IPS-NIHi7 (cell line): ENCODE measurements around the gene JAKMIP1.

Experiments used
- DNase-seq: peaks from one replicate; pipeline ENCODE4 v3.0.0; 2012; ENCODE audit warnings: mixed read lengths; ENCODE audit errors: extremely low spot score

Gene JAKMIP1

DNA sequence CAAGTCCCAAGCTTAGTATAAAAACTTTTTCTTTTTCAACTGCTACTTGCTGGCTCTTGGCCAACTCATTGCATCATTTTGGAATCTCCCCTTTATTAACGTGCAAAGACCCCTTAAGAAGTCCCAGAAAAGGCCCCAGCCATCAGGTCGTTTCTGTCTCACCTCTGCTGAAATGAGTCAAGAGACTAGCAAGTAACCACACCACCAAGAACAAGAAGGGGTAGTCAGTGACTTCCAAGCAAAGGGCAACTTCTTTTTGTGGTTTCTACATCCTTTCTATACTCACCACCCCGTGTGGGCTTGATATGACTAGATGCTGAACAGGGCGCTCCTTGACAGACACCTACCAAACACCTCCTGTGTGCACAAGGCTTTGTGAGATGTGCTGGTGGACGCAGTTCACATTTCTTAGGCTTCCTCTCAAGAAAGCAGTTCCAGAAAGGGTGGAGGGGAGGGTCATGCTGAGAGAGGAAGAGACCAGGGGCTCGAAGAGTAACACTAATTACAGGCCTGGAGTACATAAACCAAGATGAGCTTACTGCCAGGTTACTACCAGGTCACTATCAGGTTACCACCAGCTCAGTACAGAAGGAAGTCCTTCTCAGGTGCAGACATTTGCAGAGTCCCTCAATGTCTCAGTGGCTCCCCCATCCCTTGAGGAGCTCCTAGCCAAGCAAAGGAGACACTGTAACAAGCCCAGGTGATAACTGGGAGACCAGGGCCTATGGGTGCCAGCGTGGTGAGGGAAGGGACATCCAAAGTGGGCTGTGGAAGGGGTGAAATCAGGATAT lies 19.3 kb downstream of the JAKMIP1 start:
- no peak for DNase-seq

DNA sequence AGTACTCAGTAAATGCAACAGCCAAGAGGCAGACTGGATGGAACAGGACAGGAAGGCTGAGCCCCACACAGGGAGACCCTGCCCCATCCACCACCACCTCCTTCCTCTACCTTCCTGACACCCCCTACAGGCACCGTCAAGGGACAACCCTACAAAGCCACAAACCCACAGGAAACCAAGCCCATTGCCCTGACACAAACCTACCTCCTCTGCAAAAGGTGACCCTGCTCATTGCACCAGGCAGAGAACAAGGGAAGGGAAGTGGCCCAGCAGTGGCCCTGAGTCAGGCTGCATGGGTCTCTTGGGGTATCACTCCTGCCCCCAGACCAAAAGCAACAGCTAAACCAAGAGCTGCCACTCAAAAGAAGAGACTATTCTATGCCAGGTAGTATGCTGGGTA lies 21.0 kb downstream of the JAKMIP1 start:
- DNase-seq: no peak

DNA sequence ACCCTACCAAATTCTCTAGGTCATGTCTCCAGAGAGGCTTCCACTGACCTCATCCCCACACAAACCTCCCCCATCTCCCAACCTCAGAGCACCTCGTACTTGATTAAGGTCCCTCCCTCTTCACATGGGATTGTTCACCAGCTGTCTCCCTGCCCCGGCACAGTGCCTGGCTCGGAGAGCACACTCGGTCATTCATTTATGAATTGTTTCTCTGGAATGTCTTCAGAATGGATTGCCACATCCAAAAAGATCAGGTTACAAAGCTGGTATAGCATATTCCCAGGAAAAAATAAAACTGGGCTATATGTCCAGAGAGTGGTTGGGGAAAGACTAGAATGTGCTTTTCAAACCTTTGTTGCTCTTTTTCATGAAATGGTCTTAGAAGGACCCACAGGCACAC lies 21.6 kb downstream of the JAKMIP1 start:
- DNase-seq: no peak

DNA sequence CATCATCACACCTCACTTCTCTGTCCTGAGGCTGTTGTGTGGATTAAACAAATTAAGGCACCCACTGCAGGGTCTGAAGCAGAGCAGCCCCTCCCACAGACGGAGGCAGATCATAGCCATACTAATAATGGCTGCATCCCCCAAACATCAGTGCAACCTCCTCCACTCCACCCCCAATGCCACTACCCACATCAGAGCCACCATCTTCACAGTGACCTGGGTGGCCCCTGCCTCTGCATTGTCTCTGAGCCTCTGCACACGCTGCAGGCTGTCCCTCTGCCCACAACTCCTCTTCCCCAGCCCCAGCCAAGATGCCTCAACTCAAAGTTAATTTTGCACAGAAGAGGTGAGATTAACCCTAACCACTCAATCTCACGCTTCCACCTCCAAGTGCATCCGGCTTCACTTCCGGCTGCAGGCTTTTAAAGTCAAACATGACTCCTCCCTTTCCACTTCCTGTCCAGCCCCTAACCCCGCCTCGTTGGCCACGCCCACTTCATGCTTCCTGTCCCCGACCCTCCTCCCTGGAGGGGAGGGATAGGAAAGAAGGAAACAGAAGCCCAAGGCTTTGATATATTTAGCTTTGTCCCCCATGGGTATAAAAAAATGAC lies 22.7 kb downstream of the JAKMIP1 start:
- no peak for DNase-seq

DNA sequence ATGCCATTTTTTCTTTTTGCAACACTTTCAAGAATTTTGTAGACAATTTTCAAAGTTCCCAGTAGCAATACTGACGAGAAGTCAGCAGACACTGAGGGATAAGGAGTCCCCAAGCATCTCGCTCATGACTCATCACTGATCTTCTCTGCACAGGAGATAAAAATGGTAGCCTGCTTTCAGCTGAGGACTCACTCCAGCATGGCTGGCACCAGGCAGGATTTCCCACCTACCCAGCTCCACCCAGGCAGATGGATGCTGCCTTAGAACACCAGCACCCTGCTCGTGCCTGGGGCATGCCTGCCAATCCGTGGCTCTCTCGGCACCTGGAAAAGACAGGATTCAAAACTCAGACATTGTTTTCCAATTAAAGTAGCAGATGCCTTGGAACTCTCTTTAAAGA lies 24.9 kb downstream of the JAKMIP1 start:
- no peak for DNase-seq

DNA sequence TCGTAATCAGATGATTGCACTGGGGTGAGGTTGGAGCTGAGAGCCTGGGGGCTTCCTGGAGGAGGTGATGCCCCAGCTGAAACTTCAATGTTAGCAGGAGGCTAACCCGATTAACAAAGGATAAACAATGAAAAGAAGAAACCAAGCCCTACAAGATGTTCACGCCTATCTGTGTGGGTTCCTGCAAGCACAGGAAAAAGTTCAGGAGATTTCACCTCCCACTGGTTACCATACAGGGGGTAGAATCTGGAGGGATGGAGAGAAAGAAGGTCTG lies 27.5 kb downstream of the JAKMIP1 start:
- DNase-seq: no peak

DNA sequence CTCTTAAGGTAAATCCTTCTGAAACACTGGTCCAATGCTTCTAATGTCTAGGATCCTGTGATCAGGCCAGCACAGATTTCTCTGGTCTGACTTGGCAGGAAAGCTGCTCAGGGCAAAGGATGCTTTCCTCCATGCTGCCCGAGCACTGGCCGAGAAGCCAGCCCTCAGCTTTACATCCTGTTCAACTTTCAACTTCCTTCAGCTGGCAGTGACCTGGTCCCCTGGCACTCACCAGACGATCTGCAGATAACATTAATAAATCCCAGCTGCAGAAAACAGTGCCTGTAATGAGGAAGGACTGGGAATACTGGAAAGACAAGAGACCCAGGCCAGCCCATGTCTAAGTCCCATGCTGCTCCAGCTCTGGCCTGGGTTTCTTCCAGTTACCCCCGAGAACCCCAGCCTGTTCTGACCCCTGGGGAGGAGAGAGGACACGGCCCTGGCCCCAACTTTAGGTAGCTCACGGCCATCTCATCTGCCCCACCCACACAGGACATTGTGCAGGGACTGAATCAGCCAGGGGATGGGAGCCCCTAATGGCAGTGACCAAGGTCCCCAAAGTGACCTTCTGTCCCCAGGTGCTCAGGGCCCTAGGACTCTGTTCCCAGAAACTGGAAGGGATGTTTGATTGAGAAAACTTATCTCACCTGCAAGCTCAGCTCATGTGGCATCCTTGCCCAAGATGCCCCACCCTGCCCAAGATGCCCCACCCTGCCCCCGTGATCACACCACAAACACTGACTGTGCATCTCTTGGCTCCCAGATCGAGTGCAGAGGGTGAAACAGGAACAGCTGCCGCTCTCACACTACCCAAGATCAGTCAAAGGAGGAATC lies 28.0 kb downstream of the JAKMIP1 start:
- no peak for DNase-seq

DNA sequence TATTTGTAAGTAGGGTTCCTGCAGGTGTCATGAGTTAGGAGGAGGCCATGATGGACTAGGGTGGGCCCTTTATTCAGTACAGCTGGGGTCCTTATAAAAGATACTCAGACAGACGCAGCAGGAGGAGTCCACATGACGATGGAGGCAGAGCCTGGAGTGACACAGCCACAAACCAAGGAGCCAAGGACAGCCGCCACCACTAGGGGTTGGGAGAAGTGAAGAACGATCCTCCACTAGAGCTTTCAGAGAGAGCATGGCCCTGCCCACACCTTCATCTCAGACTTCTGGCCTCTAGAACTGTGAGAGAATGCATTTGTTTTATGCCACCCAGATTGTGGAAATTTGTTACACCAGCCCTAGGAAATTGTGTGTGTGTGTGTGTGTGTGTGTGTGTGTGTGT lies 31.1 kb downstream of the JAKMIP1 start:
- no peak for DNase-seq

DNA sequence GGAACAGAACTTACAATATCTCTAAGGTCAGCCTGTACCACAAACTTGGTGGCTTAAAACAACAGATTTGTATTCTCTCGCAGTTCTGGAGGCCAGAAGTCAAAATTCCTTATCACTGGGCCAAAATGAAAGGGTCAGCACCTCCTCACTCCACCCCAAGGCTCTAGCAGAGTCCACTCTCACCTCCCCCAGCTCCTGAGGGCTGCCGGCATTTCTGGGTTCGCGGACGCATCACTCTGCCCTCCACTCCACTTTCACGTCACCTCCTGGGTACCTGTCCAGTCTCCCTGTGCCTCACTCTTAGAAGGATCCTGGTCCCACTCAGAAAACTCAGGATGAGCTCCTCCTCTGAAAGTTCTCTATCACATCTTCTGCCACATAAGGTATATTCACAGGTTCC lies 34.6 kb downstream of the JAKMIP1 start:
- no peak for DNase-seq

DNA sequence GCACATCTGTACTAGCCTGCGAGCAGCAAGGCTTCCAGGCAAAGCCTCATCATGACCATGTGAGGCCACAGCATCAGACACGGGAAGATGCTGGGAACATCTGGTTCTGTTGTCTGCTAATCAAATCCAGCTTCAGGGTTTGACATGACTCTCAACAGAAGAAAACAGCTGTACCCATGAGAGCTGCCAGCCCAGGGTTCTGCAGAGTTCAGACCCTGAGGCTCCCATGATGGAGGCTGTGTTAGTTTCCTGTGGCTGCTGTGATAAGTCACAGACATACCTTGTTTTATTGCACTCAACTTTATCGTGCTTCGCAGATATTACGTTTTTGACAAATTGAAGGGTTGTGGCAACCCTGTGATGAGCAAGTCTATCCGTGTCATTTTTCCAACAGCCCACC lies 37.5 kb downstream of the JAKMIP1 start:
- DNase-seq: no peak

DNA sequence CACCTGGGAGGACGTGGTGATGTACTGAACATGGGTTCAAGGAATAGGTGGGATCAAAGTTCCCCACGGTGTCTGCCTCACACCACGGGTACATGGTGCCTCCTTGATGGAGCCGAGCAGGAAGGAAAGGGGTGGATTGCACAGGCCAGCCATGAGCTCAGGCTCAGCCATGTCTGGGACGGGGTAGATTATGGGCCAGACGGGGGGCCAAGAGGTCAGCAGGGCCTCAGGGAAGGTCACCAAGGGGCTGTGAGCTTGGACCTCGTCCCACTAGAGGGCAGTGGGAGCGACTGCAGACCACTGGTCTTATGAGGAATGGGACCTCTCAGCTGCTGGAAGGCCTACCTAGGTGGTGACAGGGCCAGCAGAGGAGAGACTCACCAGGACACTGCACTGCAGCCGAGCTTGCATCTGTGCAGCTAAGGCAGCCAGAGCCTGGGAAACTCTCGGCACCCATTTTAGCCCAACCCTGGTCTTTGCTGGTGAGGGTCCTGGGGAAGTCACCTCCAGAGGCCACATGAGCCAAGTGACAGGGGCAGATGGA lies 38.4 kb downstream of the JAKMIP1 start:
- DNase-seq: no peak

DNA sequence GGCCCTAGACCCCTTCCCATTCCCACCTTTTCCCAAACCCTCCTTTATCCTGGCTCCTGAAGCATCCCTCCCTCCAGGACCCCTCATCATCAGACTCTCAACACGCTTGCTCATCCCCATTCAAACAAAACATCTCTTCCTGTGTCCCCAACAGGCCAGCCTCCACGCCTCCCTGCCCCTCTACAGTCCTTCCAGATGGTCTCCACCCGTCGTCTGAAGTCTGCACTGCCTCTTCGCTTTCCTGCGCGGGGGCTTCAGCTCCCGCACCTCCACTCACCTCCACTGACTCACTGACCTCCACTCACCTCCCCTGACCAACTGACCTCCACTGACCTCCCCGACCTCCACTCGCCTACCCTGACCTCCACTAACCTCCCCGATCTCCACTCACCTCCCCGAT lies 39.8 kb downstream of the JAKMIP1 start:
- DNase-seq: no peak

DNA sequence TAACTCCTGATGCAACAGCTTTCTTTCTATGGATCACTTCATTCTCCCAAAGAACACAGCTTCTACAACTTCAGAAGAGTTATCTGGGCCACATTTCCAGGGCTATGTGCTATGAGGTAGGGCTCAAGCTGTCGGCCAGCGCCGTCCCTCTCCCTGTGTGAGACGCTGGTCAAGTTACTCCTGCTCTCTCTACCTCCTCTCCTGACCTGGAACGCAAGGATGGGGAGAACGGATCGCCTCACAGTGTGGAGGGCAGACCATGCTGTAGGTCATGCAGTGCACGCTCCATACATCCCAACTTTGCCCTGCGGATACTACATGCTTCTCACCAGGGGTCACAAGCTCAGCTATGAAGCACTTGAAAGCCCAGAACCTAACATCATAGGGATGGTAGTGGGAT lies 42.4 kb downstream of the JAKMIP1 start:
- no peak for DNase-seq

DNA sequence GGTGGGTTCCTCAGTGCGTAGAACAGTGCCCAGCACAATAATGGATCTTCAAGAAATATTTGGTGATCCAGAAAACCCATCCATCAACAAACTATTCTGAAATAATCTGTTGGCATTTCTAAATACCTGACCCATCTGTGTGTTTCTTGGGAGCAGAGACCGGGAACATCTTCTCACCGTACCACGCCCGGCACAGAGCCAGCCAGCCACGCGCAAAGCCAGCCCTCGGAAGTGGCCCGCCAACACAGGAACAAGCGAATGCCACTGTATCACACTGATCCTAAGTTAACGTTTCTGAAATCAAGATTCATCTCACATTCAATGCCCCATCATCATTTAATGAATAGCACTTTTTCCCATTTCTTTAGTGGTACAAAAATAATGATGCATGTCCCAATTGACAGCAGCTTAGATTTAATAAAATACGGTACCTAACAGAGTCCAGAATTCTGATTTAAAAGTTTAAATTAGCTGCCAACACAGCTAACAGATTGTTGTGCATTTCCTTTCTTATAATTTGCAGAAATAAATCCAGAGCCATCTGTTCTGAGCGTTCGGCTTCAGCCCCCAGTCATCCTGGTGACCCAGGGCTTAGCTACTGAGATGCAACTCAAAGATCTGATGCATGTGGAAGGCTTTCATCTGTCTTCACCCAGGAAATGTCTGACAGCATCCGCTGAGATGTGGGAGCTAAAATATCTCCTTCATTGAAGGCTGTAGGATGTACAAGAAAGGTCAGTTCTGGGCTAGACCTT lies 44.2 kb downstream of the JAKMIP1 start:
- no peak for DNase-seq

DNA sequence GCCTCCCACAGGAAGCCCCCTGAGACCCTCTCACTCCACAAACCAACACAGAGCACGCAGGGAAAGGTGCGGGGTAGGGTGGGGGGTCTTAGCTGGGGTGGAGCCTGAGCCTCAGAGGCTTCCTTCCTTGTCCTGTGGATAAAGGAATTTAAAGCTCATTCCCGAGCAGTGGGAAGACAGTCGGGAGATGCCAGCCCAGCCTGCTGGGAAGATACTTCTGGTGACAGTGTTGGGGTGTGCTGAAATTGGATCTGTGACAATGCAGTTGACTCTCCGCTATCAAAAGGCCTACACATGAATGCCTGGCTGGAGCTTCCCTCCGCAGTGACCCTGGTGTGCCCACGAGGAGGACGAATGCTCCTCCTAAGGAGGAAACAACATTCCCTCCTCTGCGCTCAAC lies 45.5 kb downstream of the JAKMIP1 start:
- no peak for DNase-seq

DNA sequence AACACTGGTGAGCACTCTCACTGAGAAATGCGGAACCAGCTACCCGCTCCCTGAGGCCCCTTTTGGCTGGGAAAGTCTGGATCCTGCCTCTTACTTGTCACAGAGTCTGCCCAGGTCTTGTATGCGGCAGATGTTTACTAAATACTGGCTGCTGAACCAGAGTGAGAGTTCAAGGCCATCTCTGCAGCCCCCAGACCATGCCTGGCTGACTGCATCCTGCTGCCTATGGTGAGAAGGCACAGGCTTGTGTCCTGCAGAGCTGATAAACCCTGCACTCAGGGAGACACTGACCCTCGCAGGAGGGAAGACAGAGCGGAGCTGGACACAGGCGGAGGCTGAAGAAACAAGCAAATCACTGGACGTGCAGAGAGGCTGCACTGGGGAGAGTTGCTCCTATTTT lies 46.5 kb downstream of the JAKMIP1 start:
- peak; percentile 42 for DNase-seq

DNA sequence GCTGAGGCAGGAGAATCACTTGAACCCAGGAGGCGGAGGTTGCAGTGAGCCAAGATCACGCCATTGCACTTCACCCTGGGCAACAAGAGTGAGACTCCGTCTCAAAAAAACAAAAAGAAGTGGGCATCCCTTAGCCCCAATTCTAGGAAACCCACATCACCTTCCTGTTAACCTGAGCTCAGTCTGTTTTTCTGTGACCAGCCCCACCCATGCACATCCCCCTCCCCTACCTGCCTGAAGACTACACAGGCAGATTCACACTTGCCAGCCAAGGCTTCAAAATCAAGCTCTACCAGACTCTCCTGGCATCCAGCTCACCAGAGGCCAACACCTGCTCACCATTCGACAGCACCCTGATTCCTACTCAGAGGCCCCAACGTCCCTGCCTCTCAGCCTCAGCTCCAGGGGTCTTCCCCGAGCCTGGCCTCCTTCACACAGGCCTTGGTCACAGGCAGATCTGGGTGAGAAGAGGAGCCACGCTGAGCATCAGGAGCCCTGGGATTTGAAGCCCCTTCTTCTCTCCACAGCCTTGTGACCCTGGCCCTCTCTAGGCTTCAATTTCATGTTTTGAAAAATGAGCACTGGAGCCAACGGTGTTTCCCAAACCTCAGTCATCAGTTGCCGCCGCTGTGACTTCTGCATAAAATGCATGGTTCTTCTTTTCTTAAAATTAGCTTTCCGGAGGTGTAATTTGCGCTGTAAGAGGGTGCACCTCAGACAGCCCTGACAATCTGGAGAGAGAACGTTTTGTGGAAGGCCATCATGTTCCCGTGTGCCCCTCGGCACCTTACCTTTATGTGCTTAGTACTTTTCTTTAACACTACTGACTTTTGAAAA lies 47.3 kb downstream of the JAKMIP1 start:
- DNase-seq: no peak

DNA sequence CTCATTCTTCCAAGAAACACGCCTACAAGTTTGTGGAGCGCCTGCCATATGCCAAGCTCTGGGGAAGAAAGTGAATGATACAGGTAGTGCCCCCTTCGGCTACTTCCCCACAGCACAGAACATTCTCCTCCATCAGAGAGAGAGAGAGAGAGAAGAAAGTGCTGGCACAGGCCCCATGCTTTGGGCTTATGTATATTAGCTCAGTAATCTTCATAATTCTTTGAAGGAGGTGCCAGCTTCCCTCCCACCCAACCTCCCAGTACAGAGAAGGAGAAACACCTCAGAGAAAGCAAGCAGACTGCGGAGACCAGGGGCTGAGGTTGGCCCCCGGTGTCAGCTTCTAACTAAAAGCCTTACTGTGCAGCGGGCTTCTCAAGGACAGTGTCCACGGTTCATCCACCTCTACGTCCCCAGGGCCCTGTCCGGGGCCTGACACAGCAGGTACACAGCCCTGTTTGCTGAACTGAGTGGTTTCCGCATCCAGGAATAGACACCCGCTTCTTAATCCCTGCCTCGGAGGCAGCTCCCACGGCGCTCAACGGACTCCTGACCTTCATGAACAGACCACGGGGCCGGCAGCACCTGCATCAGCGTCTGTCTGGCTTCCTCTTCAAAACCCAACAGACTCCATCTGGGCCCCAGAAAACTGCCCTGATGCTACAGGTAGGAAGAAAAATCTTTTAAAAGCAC lies 50.2 kb downstream of the JAKMIP1 start:
- DNase-seq: no peak

DNA sequence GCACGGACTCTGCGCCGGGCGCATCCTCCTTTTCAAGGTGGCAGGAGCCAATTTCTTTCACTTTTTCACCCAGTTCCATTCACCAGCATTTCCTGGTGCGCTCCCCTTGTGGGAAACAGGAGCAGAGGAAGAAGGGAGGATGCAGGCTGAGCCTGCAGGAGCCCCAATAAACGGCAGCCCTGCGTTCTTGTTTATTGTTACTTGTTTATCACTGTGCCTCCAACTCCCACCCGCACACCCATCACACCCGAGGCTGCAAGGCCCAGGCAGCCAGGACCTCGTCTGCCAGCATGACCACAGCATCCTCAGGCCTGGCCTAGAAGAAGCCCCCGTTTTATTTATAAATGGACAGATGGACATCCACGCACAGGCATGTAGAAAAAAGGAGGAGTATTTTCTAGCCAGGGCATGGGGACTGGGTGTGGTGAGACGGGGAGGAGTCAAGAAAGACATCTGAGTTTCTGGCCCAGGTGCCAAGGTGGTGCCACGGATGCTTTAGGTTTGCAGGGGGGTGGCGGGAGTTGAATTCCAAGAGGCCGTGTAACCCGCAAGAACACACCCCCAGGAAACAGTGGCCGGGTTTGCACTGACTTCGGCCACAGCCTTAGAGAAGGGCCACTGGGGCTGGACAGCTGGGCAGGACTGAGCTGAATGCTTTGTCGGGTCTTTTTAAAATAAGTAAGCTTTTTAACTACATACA lies 51.7 kb downstream of the JAKMIP1 start:
- no peak for DNase-seq

DNA sequence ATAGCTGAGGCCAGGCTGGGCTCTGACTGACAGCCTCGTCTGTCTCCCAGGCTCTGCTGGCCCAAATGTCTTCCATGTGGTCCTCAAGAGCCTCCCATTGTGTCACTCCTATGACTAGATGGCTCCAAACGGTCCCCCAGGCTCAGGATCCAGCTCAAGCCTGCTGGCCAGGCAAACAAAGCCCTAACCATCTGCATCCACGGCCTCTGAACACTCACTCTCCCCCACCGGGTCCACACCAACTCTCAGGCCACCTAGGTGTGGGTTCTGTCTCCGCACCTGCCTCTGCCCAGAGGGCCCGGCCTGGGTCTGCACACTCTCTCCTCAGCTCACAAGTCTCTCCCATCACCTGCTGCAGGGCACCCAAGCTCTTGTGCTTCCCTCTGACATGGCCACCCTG lies 52.9 kb downstream of the JAKMIP1 start:
- no peak for DNase-seq
